ENCODE measurements around the gene CCNJL. TPM values are rescaled to one million over a fixed set of nuclear protein-coding genes. Genes with fewer than 3 reads are reported as not detected.

The CCNJL gene
- total RNA-seq, 4 donors from 2014 or later, result 0.16 to 2.8 (median 0.17) TPM; not detected in 1

GRCh38 chr5:160252916-160253315 is 59.4 kb downstream of the CCNJL start:
- TF ChIP-seq CTCF (IDR thresholded peaks at IDR 0.05; ENCODE audit: low read depth), result no peak

GRCh38 chr5:160251406-160252155 is 60.8 kb downstream of the CCNJL start:
- TF ChIP-seq CTCF (IDR thresholded peaks at IDR 0.05; ENCODE audit: low read depth), result no peak

GRCh38 chr5:160250826-160251225 is 61.5 kb downstream of the CCNJL start:
- no peak for TF ChIP-seq CTCF (IDR thresholded peaks at IDR 0.05; ENCODE audit: low read depth)

- TF ChIP-seq CTCF (IDR thresholded peaks at IDR 0.05; ENCODE audit: low read depth), result no peak
Measured at GRCh38 chr5:160250226-160250625, 62.1 kb downstream of the CCNJL start.

GRCh38 chr5:160245506-160246086 is 66.8 kb downstream of the CCNJL start:
- no peak for TF ChIP-seq CTCF (IDR thresholded peaks at IDR 0.05; ENCODE audit: low read depth)

- TF ChIP-seq CTCF (IDR thresholded peaks at IDR 0.05; ENCODE audit: low read depth), result no peak
Measured at GRCh38 chr5:160242145-160242544, 70.2 kb downstream of the CCNJL start.

- TF ChIP-seq CTCF (IDR thresholded peaks at IDR 0.05; ENCODE audit: low read depth), result no peak
Measured at GRCh38 chr5:160240350-160240749, 72.0 kb downstream of the CCNJL start.
